ENCODE data around the gene BOLA1.
"Not testable (repeated sequence)": the region's sequence is repeated elsewhere in the genome, so short reads cannot be mapped to it uniquely, and the experiment has no call there.

Gene BOLA1

GRCh38 chr1:149886396-149887195 lies 12.8 kb upstream of the BOLA1 start:
- no peak for TF ChIP-seq CTCF (IDR thresholded peaks at IDR 0.05; ENCODE audit: borderline replicate concordance, control extremely low read depth, extremely low read depth, insufficient read depth, missing control alignments)
- in situ Hi-C loops (cut with MboI; ENCODE audit: low sequenced_read_pairs, unreplicated experiment): no loop called here
- peak; percentile 91 for DNase-seq (ENCODE audit: low spot score)

- DNase-seq (ENCODE audit: low spot score); in situ Hi-C loops (cut with MboI; ENCODE audit: low sequenced_read_pairs, unreplicated experiment): not testable (repeated sequence)
These were observed 12.2 kb upstream of the BOLA1 start for GRCh38 chr1:149887196-149887455.

GRCh38 chr1:149887456-149888246 lies 11.7 kb upstream of the BOLA1 start:
- in situ Hi-C loops (cut with MboI; ENCODE audit: low sequenced_read_pairs, unreplicated experiment): no loop called here
- peak; percentile 84 for DNase-seq (ENCODE audit: low spot score)
- no peak for TF ChIP-seq CTCF (IDR thresholded peaks at IDR 0.05; ENCODE audit: borderline replicate concordance, control extremely low read depth, extremely low read depth, insufficient read depth, missing control alignments)

- peak; percentile 61 for TF ChIP-seq CTCF (IDR thresholded peaks at IDR 0.05; ENCODE audit: borderline replicate concordance, control extremely low read depth, extremely low read depth, insufficient read depth, missing control alignments)
- in situ Hi-C loops (cut with MboI; ENCODE audit: low sequenced_read_pairs, unreplicated experiment): no loop called here
- DNase-seq (ENCODE audit: low spot score): peak; percentile 81
These were observed 10.9 kb upstream of the BOLA1 start for GRCh38 chr1:149888247-149888998.

GRCh38 chr1:149888999-149889289 lies 10.4 kb upstream of the BOLA1 start:
- in situ Hi-C loops (cut with MboI; ENCODE audit: low sequenced_read_pairs, unreplicated experiment): no loop called here

GRCh38 chr1:149896575-149896974 lies 2.8 kb upstream of the BOLA1 start:
- DNase-seq (ENCODE audit: low spot score): no peak
- TF ChIP-seq CTCF (IDR thresholded peaks at IDR 0.05; ENCODE audit: borderline replicate concordance, control extremely low read depth, extremely low read depth, insufficient read depth, missing control alignments): no peak
- in situ Hi-C loops (cut with MboI; ENCODE audit: low sequenced_read_pairs, unreplicated experiment): loop anchor here (10.0 kb wide), 1 partner anchor 158 kb away; no protein-coding TSS in a partner anchor

More at GRCh38 chr1:149888999-149889289, 10.4 kb upstream of the BOLA1 start:
- DNase-seq (ENCODE audit: low spot score): no peak
- TF ChIP-seq CTCF (IDR thresholded peaks at IDR 0.05; ENCODE audit: borderline replicate concordance, control extremely low read depth, extremely low read depth, insufficient read depth, missing control alignments): no peak
